T-helper 1 cell treated with Interleukin-12 subunit alpha and Interleukin-12 subunit beta and Interleukin-4 antibody, amounts not matched to agents 30 μg/mL and 1 μg/mL, for 36 hours (primary cell): ENCODE data around the gene NRAP.

ENCODE experiments used
- H3K27ac Mint-ChIP-seq: one replicate; pipeline ENCODE4 v1.8.0; 2021; ENCODE audit warnings: mild to moderate bottlenecking, mixed read lengths
- H3K27me3 Mint-ChIP-seq: one replicate; pipeline ENCODE4 v1.8.0; 2021; ENCODE audit warnings: low read depth, mixed read lengths
- H3K36me3 Mint-ChIP-seq: one replicate; pipeline ENCODE4 v1.8.0; 2021; ENCODE audit warnings: low read depth, mixed read lengths
- H3K4me1 Mint-ChIP-seq: one replicate; pipeline ENCODE4 v1.8.0; 2021; ENCODE audit warnings: low read depth, mixed read lengths
- H3K4me3 Mint-ChIP-seq: one replicate; pipeline ENCODE4 v1.8.0; 2021; ENCODE audit warnings: mild to moderate bottlenecking, moderate library complexity, mixed read lengths
- H3K9me3 Mint-ChIP-seq: one replicate; pipeline ENCODE4 v1.8.0; 2021; ENCODE audit warnings: mixed read lengths

Gene NRAP

GRCh38 chr10:113631684-113632367 is 32.0 kb downstream of the NRAP start:
- Mint-ChIP-seq H3K27me3 (peaks cover 9% of the 10 kb centered on the region), H3K4me1 (no peaks in the 10 kb centered on the region), H3K36me3 (no peaks in the 10 kb centered on the region), H3K9me3 (no peaks in the 10 kb centered on the region), H3K27ac (no peak overlapping the region), H3K4me3 (no peak overlapping the region)

GRCh38 chr10:113630929-113631533 is 32.8 kb downstream of the NRAP start:
- Mint-ChIP-seq H3K4me3 (no peak overlapping the region), H3K27me3 (peaks cover 9% of the 10 kb centered on the region), H3K9me3 (no peaks in the 10 kb centered on the region), H3K4me1 (no peaks in the 10 kb centered on the region), H3K27ac (no peak overlapping the region), H3K36me3 (no peaks in the 10 kb centered on the region)

- no peaks in the 10 kb centered on the region for H3K36me3 Mint-ChIP-seq
- no peaks in the 10 kb centered on the region for H3K9me3 Mint-ChIP-seq
- H3K4me1 Mint-ChIP-seq: no peaks in the 10 kb centered on the region
- no peak overlapping the region for H3K27ac Mint-ChIP-seq
- peaks cover 17% of the 10 kb centered on the region for H3K27me3 Mint-ChIP-seq
- no peak overlapping the region for H3K4me3 Mint-ChIP-seq
These were observed 35.2 kb downstream of the NRAP start for GRCh38 chr10:113628607-113629153.

GRCh38 chr10:113627836-113628235 is 36.0 kb downstream of the NRAP start:
- no peaks in the 10 kb centered on the region for H3K36me3 Mint-ChIP-seq
- no peak overlapping the region for H3K4me3 Mint-ChIP-seq
- H3K27me3 Mint-ChIP-seq: peaks cover 14% of the 10 kb centered on the region
- no peaks in the 10 kb centered on the region for H3K9me3 Mint-ChIP-seq
- no peak overlapping the region for H3K27ac Mint-ChIP-seq
- no peaks in the 10 kb centered on the region for H3K4me1 Mint-ChIP-seq

GRCh38 chr10:113626809-113627355 is 37.0 kb downstream of the NRAP start:
- peaks cover 14% of the 10 kb centered on the region for H3K27me3 Mint-ChIP-seq
- H3K9me3 Mint-ChIP-seq: no peaks in the 10 kb centered on the region
- no peaks in the 10 kb centered on the region for H3K36me3 Mint-ChIP-seq
- no peak overlapping the region for H3K27ac Mint-ChIP-seq
- H3K4me3 Mint-ChIP-seq: no peak overlapping the region
- H3K4me1 Mint-ChIP-seq: no peaks in the 10 kb centered on the region

GRCh38 chr10:113625461-113626186 is 38.2 kb downstream of the NRAP start:
- H3K27ac Mint-ChIP-seq: no peak overlapping the region
- no peaks in the 10 kb centered on the region for H3K9me3 Mint-ChIP-seq
- no peak overlapping the region for H3K4me3 Mint-ChIP-seq
- no peaks in the 10 kb centered on the region for H3K36me3 Mint-ChIP-seq
- H3K27me3 Mint-ChIP-seq: peaks cover 19% of the 10 kb centered on the region
- no peaks in the 10 kb centered on the region for H3K4me1 Mint-ChIP-seq

- H3K9me3 Mint-ChIP-seq: no peaks in the 10 kb centered on the region
- H3K4me3 Mint-ChIP-seq: no peak overlapping the region
- H3K4me1 Mint-ChIP-seq: no peaks in the 10 kb centered on the region
- H3K27ac Mint-ChIP-seq: no peak overlapping the region
- no peaks in the 10 kb centered on the region for H3K36me3 Mint-ChIP-seq
- H3K27me3 Mint-ChIP-seq: peaks cover 29% of the 10 kb centered on the region
These were observed 41.0 kb downstream of the NRAP start for GRCh38 chr10:113622831-113623230.

GRCh38 chr10:113621799-113622198 is 42.0 kb downstream of the NRAP start:
- Mint-ChIP-seq H3K4me3 (no peak overlapping the region), H3K9me3 (no peaks in the 10 kb centered on the region), H3K4me1 (no peaks in the 10 kb centered on the region), H3K36me3 (no peaks in the 10 kb centered on the region), H3K27ac (no peak overlapping the region), H3K27me3 (peaks cover 34% of the 10 kb centered on the region)

GRCh38 chr10:113620936-113621335 is 42.9 kb downstream of the NRAP start:
- no peaks in the 10 kb centered on the region for H3K36me3 Mint-ChIP-seq
- no peak overlapping the region for H3K27ac Mint-ChIP-seq
- no peaks in the 10 kb centered on the region for H3K9me3 Mint-ChIP-seq
- no peak overlapping the region for H3K4me3 Mint-ChIP-seq
- peaks cover 41% of the 10 kb centered on the region for H3K27me3 Mint-ChIP-seq
- H3K4me1 Mint-ChIP-seq: no peaks in the 10 kb centered on the region

GRCh38 chr10:113620511-113620910 is 43.3 kb downstream of the NRAP start:
- Mint-ChIP-seq H3K4me1 (no peaks in the 10 kb centered on the region), H3K36me3 (no peaks in the 10 kb centered on the region), H3K27ac (no peak overlapping the region), H3K9me3 (no peaks in the 10 kb centered on the region), H3K27me3 (peaks cover 45% of the 10 kb centered on the region), H3K4me3 (no peak overlapping the region)

GRCh38 chr10:113619401-113619800 is 44.4 kb downstream of the NRAP start:
- no peak overlapping the region for H3K27ac Mint-ChIP-seq
- H3K4me3 Mint-ChIP-seq: no peak overlapping the region
- no peaks in the 10 kb centered on the region for H3K36me3 Mint-ChIP-seq
- no peaks in the 10 kb centered on the region for H3K9me3 Mint-ChIP-seq
- peaks cover 42% of the 10 kb centered on the region for H3K27me3 Mint-ChIP-seq
- no peaks in the 10 kb centered on the region for H3K4me1 Mint-ChIP-seq

- H3K36me3 Mint-ChIP-seq: no peaks in the 10 kb centered on the region
- H3K27me3 Mint-ChIP-seq: peaks cover 46% of the 10 kb centered on the region
- no peak overlapping the region for H3K27ac Mint-ChIP-seq
- no peak overlapping the region for H3K4me3 Mint-ChIP-seq
- H3K9me3 Mint-ChIP-seq: no peaks in the 10 kb centered on the region
- no peaks in the 10 kb centered on the region for H3K4me1 Mint-ChIP-seq
These were observed 45.5 kb downstream of the NRAP start for GRCh38 chr10:113618338-113618737.

GRCh38 chr10:113617086-113617485 is 46.8 kb downstream of the NRAP start:
- H3K9me3 Mint-ChIP-seq: no peaks in the 10 kb centered on the region
- peaks cover 58% of the 10 kb centered on the region for H3K27me3 Mint-ChIP-seq
- no peak overlapping the region for H3K27ac Mint-ChIP-seq
- no peaks in the 10 kb centered on the region for H3K4me1 Mint-ChIP-seq
- H3K36me3 Mint-ChIP-seq: no peaks in the 10 kb centered on the region
- no peak overlapping the region for H3K4me3 Mint-ChIP-seq

GRCh38 chr10:113616244-113617074 is 47.4 kb downstream of the NRAP start:
- Mint-ChIP-seq H3K27me3 (peaks cover 62% of the 10 kb centered on the region), H3K4me1 (no peaks in the 10 kb centered on the region), H3K36me3 (no peaks in the 10 kb centered on the region), H3K4me3 (no peak overlapping the region), H3K9me3 (no peaks in the 10 kb centered on the region), H3K27ac (no peak overlapping the region)
